Measurements from ENCODE around the gene CHPF. TPM values are rescaled to one million over a fixed set of nuclear protein-coding genes. Genes with fewer than 3 reads are reported as not detected.

The CHPF gene
- total RNA-seq, 2 experiments from 2014 or later, result 6.4 to 7.8 TPM

DNA sequence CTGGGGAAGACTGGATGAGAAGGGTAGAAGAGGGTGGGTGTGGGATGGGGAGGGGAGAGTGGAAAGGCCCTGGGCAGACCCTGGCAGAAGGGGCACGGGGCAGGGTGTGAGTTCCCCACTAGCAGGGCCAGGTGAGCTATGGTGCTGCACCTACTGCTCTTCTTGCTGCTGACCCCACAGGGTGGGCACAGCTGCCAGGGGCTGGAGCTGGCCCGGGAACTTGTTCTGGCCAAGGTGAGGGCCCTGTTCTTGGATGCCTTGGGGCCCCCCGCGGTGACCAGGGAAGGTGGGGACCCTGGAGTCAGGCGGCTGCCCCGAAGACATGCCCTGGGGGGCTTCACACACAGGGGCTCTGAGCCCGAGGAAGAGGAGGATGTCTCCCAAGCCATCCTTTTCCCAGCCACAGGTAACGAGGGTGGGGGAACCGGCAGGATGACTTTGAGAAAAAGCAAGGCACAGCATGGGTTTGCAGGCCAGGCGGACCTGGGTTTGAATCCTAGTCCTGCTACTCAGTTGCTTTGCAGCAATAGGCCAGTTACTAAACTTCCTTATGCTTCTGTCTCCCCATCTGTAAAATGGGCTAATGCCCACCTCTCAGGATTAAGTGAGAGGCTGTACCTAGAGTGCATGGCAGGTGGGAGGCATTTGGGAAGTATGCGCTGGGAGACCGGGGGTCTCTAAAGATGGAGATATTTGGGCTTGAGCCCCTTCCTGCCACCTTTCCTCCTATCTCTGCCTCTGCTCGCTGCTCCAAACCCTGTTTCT lies 28.8 kb upstream of the CHPF start, which contains the start of gene INHA:
Gene INHA, plus strand, starts transcription at position 74 of the 765 bp plus-strand sequence. Its CDS starts 65 bp downstream, at position 139.
- CTCF ChIA-PET, result interaction anchor here (1.1 kb wide), 1 partner anchor 63 kb away, joined by 3 read pairs; no protein-coding TSS in a partner anchor
- Mint-ChIP-seq H3K9me3 (no peaks in the 10 kb centered on the region), H3K27me3 (peaks cover 31% of the 10 kb centered on the region), H3K4me1 (no peaks in the 10 kb centered on the region), H3K4me3 (no peak within 1 kb of the TSS), H3K27ac (no peak within 1 kb of the TSS), H3K36me3 (ENCODE audit: low read depth) (no peaks in the 10 kb centered on the region)
- no peak for DNase-seq
- POLR2A ChIA-PET, result no interaction called here

DNA sequence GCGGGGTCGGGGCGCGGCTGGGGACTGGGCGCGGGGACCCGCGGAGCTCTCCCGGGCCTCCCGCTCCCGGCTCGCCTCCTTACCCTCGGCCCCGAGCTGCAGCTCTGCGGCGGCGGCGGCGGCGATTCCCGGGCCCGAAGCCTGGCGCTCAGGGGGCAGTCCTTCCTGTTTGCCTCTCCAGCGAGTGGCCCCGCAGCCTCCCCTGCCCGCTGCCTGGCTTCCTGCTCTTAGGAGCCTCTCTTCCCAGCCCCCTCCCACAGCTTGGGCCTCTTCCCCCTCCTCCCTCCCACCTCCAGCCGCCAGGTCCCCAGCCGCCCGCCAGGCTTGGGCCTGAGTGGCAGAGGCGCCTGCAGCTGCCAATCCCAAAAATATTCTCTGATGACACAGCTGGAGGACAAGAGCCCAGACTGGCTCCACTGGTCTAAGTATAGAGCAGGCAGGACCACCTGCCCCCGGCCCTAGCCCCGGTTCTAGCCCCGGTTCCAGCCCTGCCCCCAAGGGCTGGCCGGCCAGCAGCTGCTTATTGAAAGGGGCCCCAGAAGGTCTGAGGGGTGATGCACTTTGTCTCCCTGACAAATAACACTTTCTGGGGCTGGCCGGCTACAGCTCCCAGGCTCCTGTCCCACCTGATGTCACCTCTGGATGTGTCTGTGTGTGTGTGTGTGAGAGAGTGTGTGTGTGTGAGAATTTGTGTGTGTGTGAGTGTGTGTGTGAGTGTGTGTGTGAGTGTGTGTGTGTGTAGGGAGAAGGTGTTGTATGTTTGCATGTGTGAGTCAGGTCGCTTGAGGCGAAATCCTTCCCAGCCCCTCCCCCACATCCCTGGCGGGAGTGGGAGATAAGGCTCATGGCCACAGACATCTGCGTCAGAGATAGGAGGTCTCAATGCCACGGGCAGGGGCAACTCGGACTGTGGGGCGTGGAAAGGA lies 28.0 kb upstream of the CHPF start, which contains the start of gene OBSL1:
Gene OBSL1, minus strand, starts transcription at position 229 of the 926 bp plus-strand sequence. CDS start 307 bp downstream, outside the sequence.
- CTCF ChIA-PET, result interaction anchor here (0.5 to 1.1 kb wide), 3 partner anchors 62 to 378 kb away, joined by 3 read pairs; no protein-coding TSS in a partner anchor
- H3K27me3 Mint-ChIP-seq, result peaks cover 31% of the 10 kb centered on the region

DNA sequence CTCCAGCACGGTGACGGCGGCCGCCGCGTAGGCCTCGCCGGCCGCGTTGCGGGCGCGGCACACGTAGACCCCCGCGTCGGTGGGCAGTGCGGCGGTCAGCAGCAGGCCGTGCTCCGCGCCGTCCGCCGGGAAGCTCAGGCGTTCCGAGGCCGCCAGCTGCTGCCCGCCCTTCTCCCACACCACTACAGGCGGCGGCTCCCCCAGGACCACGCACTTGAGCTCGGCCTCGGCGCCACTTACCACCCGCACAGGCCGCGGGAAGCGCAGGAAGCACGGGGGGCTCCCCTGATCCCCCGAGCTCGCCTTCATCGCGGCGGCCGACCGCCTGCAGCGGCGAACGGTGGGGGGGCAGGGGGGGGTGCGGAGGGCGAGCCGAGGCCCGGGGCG lies 27.3 kb upstream of the CHPF start:
- Mint-ChIP-seq H3K4me3 (no peak overlapping the region), H3K27me3 (peaks cover 31% of the 10 kb centered on the region), H3K27ac (no peak overlapping the region), H3K9me3 (no peaks in the 10 kb centered on the region), H3K36me3 (ENCODE audit: low read depth) (no peaks in the 10 kb centered on the region), H3K4me1 (no peaks in the 10 kb centered on the region)
- ChIA-PET CTCF (interaction anchor here (0.5 kb wide), 1 partner anchor 378 kb away, joined by 3 read pairs; no protein-coding TSS in a partner anchor), POLR2A (no interaction called here)
- DNase-seq, result no peak

More for the DNA sequence above, 28.0 kb upstream of the CHPF start, which contains the start of gene OBSL1:
- Mint-ChIP-seq H3K36me3 (ENCODE audit: low read depth) (no peaks in the 10 kb centered on the region), H3K4me3 (no peak within 1 kb of the TSS), H3K9me3 (no peaks in the 10 kb centered on the region), H3K27ac (no peak within 1 kb of the TSS), H3K4me1 (no peaks in the 10 kb centered on the region)
- DNase-seq, result no peak
- POLR2A ChIA-PET, result no interaction called here

DNA sequence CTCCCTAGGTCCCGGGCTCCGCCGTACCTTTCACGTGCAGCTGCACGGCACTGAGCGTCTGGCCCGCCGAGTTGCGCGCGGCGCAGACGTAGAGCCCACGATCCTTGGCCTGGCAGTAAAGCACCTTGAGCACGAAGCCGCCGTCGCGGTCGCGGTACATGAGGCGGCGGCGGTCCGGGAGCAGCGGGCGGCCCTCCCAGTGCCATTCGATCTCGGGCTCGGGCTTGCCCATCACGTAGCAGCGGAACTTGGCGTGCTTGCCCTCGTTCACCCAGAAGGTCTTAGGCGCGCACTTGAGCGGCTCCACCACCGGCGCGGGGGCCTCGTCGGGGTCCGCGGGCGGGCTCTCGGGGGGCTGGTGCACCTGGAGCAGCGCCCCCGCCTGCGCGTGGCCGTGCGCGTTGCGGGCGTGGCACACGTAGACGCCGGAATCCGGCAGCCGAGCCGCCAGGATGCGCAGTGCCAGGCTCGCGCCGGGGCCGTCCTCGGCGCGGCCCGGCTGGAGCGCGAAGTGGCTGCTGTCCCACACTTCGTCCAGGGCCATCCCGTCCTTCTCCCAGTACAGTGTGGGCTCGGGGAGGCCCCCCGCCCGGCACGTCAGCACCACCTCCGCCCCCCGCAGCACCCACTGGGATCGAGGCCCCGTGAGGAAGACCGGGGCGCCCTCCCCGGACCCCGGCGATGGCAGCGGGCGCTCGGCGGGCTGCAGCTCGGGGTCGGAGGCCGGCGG lies 26.8 kb upstream of the CHPF start:
- CTCF ChIA-PET, result no interaction called here
- Mint-ChIP-seq H3K4me3 (no peak overlapping the region), H3K4me1 (no peaks in the 10 kb centered on the region), H3K9me3 (no peaks in the 10 kb centered on the region), H3K27ac (no peak overlapping the region), H3K36me3 (ENCODE audit: low read depth) (no peaks in the 10 kb centered on the region), H3K27me3 (peaks cover 31% of the 10 kb centered on the region)
- POLR2A ChIA-PET, result no interaction called here
- no peak for DNase-seq

DNA sequence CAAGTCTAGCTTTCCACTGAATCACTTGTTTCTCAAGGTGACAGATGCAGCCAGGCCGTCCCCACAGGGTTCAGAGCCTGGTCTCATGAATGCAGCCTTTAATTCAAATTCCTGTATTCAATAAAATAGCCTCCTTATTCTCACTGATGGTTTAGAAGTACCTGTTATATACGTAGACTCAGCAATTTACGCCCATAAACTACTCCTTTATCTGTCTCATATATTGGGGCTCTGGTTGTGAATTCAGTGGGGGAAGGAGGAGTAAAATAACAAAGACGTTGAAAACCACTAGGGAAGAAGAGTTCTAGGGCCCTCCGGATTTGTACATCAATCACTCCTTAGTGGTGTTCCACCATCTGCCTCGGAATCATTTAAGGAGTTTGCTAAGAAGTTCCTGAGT lies 26.0 kb upstream of the CHPF start:
- H3K4me3 Mint-ChIP-seq, result no peak overlapping the region
- no peak for DNase-seq
- ChIA-PET CTCF (no interaction called here), POLR2A (no interaction called here)
- no peaks in the 10 kb centered on the region for H3K36me3 Mint-ChIP-seq (ENCODE audit: low read depth)
- H3K27me3 Mint-ChIP-seq, result peaks cover 31% of the 10 kb centered on the region
- H3K27ac Mint-ChIP-seq, result no peak overlapping the region
- no peaks in the 10 kb centered on the region for H3K4me1 Mint-ChIP-seq
- no peaks in the 10 kb centered on the region for H3K9me3 Mint-ChIP-seq

DNA sequence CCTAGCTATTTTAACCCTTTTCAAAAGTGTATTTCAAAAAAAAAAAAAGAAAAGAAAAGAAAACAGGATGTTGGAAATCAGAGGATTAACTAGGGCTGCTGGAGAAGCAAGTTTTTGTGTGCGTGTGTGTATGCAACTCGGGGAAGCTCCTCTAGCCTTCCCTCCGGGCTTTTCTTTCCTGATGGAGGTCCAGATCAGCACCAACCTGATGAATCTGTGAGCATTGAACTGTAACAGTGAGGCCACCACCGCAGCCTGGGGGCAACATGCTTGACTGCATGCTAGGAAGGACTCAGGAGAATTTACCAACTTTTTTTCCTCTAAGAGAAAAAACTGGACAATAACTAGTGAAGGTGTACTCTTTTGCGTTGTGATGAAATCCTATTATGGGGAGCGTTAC lies 25.4 kb upstream of the CHPF start:
- Mint-ChIP-seq H3K9me3 (no peaks in the 10 kb centered on the region), H3K27ac (no peak overlapping the region), H3K36me3 (ENCODE audit: low read depth) (no peaks in the 10 kb centered on the region), H3K27me3 (peaks cover 31% of the 10 kb centered on the region), H3K4me3 (no peak overlapping the region), H3K4me1 (no peaks in the 10 kb centered on the region)
- no peak for DNase-seq
- CTCF ChIA-PET, result no interaction called here
- POLR2A ChIA-PET, result no interaction called here

DNA sequence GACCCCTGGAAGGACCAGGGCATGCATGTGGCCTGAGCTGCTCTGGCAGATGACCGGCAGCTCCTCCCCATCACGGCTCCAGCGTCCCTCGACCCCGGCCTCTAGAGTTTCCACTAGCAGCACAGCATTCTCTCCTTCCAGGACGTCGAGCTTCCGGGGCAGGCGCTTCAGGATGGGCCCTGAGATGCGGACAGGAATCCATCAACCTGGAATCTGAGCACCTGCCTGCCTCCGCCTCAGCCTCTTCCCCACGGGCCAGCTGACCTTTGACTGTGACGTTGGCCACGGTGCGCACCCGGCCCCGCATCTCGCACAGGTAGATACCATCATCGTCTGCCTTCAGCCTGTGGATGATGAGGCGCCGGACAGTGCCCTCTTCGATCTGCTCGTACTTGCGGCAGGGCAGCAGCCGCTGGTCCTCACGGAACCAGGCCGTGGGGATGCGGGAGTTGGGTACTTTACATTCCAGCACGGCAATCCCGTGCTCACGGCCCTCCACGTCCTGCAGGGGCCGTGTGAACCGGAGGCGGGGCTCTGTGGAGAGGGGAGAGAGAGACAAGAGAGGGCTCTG lies 24.3 kb upstream of the CHPF start:
- CTCF ChIA-PET, result no interaction called here

DNA sequence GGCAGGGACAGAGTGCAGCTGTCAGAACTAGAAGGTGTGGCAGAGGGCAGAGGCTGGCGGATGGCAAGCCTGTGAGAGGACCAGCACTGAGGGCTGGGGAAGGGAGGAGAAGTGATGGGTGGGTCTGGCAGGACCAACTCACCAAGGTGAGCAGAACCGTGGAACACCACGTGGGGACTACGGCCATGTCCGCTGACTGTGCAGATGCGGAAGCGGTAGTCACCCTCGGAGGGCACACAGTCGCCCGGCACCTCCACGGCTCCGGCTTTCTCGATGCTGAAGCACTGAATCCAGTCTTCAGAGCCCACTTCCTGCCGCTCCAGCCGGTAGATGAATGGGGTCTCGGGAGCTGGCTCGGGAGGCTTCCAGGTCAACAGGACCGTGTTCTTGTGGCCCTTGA lies 23.5 kb upstream of the CHPF start:
- CTCF ChIA-PET, result interaction anchor here (0.8 kb wide), 1 partner anchor 11 kb away, joined by 3 read pairs; no protein-coding TSS in a partner anchor

More for the DNA sequence above, 24.3 kb upstream of the CHPF start:
- peaks cover 28% of the 10 kb centered on the region for H3K27me3 Mint-ChIP-seq
- H3K9me3 Mint-ChIP-seq, result no peaks in the 10 kb centered on the region
- H3K4me3 Mint-ChIP-seq, result no peak overlapping the region
- no peaks in the 10 kb centered on the region for H3K4me1 Mint-ChIP-seq
- no peak for DNase-seq
- H3K27ac Mint-ChIP-seq, result no peak overlapping the region
- POLR2A ChIA-PET, result no interaction called here
- H3K36me3 Mint-ChIP-seq (ENCODE audit: low read depth), result no peaks in the 10 kb centered on the region

DNA sequence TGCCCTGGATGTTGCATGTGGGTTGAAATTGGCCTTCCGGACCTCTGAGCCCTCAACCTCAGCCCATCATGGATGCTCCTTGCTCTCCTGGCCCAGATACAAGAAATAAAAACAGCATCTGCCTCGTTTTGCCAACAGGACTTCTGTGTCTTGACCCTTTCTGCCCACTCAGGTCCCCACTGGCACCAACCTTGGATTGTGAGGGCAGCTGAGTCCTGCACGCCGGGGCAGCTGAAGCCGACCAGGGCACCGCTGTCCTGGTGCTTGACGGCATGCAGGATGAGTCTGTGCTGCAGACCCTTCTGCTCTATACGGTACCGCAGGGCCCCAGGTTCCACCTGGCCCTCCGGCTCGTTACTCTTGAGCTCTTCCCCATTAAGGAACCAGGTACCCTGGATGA lies 23.0 kb upstream of the CHPF start:
- H3K36me3 Mint-ChIP-seq (ENCODE audit: low read depth), result no peaks in the 10 kb centered on the region
- CTCF ChIA-PET, result interaction anchor here (0.5 to 0.8 kb wide), 2 partner anchors 10 to 355 kb away, joined by 3 read pairs; no protein-coding TSS in a partner anchor
- POLR2A ChIA-PET, result no interaction called here

More for the DNA sequence above, 23.5 kb upstream of the CHPF start:
- Mint-ChIP-seq H3K27me3 (peaks cover 24% of the 10 kb centered on the region), H3K9me3 (no peaks in the 10 kb centered on the region), H3K36me3 (ENCODE audit: low read depth) (no peaks in the 10 kb centered on the region), H3K27ac (no peak overlapping the region), H3K4me3 (no peak overlapping the region), H3K4me1 (no peaks in the 10 kb centered on the region)
- no peak for DNase-seq
- POLR2A ChIA-PET, result no interaction called here

DNA sequence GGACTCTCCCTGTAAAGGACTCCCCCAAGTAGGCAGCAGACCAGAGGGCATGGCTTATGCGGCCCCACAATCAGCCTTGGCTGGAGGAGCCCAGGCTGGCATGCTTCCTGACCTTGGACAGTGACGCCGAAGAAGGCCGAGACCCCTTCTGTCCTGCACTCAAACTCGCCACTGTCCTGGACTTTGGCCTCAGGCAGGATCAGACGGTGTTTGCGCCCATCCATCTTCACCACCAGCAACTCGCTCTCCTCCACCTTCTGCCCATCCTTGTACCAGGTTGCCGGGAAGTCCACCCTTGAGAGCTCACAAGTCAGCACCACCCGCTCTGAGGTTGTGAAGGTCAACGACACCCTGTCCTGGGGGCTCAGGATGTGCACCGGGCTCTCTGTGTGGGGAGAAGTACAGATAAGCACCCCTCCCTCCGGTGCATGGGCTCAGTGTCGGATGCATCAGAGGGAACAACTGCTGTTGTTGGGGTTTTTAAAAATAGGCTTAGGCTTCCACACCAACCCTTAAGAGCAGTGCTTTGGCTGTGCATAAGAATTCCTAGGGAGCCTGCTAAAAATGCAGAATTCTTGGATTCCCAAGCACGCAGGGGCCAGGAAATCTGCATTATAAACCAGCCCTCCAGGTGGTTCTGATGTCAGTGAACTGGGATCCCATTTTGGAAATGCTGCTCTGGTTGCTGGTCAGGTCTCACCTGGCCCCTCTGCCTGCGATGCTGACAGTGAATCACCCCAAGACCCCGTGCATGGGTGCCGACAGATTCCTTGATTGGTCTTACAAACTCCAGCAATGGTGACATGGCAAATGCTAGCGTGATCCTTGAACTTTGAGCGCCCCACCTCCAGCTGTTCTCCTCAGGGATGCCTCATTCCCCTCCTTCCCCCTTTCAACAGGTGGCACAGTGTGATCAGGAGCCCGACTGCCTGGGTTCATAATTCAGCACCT lies 21.8 kb upstream of the CHPF start:
- no peak overlapping the region for H3K4me3 Mint-ChIP-seq
- H3K36me3 Mint-ChIP-seq (ENCODE audit: low read depth), result no peaks in the 10 kb centered on the region
- H3K27ac Mint-ChIP-seq, result no peak overlapping the region
- H3K4me1 Mint-ChIP-seq, result no peaks in the 10 kb centered on the region
- peaks cover 19% of the 10 kb centered on the region for H3K27me3 Mint-ChIP-seq
- POLR2A ChIA-PET, result no interaction called here
- no peaks in the 10 kb centered on the region for H3K9me3 Mint-ChIP-seq
- CTCF ChIA-PET, result no interaction called here
- no peak for DNase-seq

More for the DNA sequence above, 23.0 kb upstream of the CHPF start:
- no peaks in the 10 kb centered on the region for H3K9me3 Mint-ChIP-seq
- no peak overlapping the region for H3K27ac Mint-ChIP-seq
- H3K4me3 Mint-ChIP-seq, result no peak overlapping the region
- no peaks in the 10 kb centered on the region for H3K4me1 Mint-ChIP-seq
- H3K27me3 Mint-ChIP-seq, result peaks cover 19% of the 10 kb centered on the region
- no peak for DNase-seq

DNA sequence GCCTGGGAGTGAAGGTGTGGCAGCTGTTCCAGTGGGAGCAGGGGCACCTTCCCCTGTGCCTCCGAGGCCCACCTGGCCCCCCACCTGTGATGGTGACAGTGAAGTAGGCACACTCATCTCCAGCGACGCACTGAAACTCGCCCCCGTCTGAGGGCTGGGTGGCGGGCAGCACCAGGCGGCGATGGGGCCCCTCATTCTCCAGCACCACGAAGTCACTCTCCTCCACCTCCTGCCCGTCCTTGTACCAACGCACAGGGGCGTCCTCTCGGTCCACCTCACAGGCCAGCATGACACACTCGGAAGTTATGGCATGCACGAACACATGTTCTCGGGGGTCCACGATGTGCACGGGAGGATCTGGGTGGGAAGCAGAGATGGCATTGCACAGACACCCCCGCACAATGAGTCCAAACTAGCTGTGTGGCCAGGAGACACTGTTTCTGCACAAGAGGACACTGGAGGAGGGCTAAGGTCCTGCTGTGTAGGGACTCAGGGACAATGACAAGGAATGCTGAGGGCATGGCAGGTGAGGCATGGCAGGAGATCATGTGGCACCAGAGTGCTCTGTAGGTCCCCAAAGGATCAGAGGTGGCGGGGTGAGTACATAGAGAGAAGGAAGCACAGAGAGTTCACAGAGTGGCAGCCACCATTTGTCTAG lies 19.8 kb upstream of the CHPF start:
- Mint-ChIP-seq H3K27ac (no peak overlapping the region), H3K36me3 (ENCODE audit: low read depth) (no peaks in the 10 kb centered on the region), H3K4me3 (no peak overlapping the region), H3K9me3 (no peaks in the 10 kb centered on the region), H3K4me1 (no peaks in the 10 kb centered on the region), H3K27me3 (peaks cover 7% of the 10 kb centered on the region)
- POLR2A ChIA-PET, result no interaction called here
- no peak for DNase-seq
- CTCF ChIA-PET, result interaction anchor here (0.9 to 1.5 kb wide), 3 partner anchors 22 to 28 kb away, joined by 3 to 4 read pairs (median 3); no protein-coding TSS in a partner anchor

Data from activated CD4-positive, alpha-beta T cell treated with anti-CD3 and anti-CD28 coated beads, Interleukin-2, amount 10 ng/mL, durations not matched to agents 7 days and 5 days (primary cell).